ENCODE results near the gene TPD52L2.

The TPD52L2 gene

DNA sequence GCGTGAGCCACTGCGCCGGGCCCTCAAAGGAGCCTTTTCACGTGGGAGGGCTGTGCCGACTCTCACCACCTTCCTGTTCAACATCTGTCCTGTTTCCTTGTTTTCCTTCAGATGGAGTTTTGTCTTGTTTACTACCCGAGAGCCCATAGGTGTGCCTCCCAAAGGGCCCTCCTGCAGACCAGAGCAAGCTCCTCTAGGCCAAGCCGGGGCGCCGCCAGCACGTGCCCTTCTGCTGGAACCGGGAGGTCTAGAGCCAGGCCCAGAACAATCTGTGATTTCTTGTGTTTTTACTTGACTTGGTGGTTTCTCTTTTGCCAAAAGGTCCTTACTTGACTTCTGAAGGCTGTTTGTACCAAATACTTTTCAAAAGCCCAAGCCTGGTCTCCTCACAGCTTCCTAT lies 21.9 kb downstream of the TPD52L2 start:
- H3K4me3 Mint-ChIP-seq: no peak overlapping the region
- no peak for DNase-seq (ENCODE audit: low spot score)
- no peaks in the 10 kb centered on the region for H3K27me3 Mint-ChIP-seq (ENCODE audit: low read depth)
- no peaks in the 10 kb centered on the region for H3K4me1 Mint-ChIP-seq (ENCODE audit: low read depth)
- no peaks in the 10 kb centered on the region for H3K9me3 Mint-ChIP-seq
- peaks cover 23% of the 10 kb centered on the region for H3K36me3 Mint-ChIP-seq (ENCODE audit: low read depth)
- H3K27ac Mint-ChIP-seq: peak overlapping the region; percentile 36

DNA sequence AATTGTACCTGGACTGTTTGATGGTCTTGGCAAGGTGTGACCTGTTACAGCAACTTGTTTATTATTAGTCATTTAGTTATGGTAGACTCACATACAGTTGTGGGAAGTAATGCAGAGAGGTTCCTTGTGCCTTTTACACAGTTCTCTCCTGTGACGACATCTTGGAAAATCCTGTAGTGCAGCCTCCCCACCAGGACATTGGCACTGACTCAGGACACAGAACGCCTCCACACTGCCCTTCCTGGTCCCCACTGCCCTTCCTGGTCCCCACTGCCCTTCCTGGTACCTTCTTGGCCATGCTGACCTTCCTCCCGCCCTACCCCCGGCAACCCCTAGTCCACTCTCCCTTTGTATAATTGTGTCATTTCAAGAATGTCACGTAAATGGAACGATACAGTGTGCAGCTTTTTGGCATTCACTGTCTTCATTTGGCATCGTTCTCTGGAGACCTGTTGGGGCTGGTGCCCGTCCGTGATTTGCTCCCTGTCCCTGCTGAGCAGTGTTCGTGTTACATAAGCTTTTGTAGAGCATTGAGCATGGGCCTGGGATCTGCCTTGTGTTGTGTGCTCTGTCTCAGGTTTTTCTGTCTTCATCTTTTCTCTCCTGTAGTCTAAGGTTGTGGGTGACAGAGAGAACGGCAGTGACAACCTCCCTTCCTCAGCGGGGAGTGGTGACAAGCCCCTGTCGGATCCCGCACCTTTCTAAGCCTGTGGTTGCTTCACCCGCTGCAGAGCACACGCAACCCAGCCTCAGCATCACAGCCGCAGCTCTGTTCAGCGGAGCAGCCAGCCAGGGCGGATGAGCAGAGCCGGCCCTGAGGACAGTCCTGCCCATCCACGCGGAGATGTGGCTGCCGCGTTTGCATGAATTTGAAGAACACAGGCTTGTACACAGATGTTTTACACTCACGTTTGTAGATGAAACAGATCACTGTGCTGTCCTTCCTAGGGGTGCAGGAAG lies 24.5 kb downstream of the TPD52L2 start:
- Mint-ChIP-seq H3K4me1 (ENCODE audit: low read depth) (peaks cover 5% of the 10 kb centered on the region), H3K4me3 (no peak overlapping the region), H3K27me3 (ENCODE audit: low read depth) (no peaks in the 10 kb centered on the region), H3K27ac (no peak overlapping the region), H3K9me3 (no peaks in the 10 kb centered on the region), H3K36me3 (ENCODE audit: low read depth) (peaks cover 21% of the 10 kb centered on the region)
- no peak for DNase-seq (ENCODE audit: low spot score)

DNA sequence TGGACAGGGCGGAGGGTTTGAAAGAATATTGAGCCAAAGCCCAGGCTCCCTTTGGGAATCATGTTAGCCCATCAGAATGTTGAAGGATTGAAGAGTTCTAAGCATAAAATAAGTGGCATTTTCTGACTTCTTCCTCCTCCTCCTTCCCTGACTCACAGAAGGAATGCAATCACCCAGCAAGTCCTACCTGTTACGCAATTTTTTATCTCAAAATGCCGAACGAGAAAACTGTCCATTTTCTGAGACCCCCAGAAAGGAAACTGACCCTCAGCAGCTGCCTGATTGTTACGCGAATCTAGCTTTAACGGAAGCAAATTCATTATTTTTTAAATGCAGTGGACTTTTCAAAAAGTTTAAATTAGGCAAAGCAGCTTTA lies 25.1 kb downstream of the TPD52L2 start:
- H3K36me3 Mint-ChIP-seq (ENCODE audit: low read depth): peaks cover 16% of the 10 kb centered on the region
- H3K9me3 Mint-ChIP-seq: no peaks in the 10 kb centered on the region
- no peak for DNase-seq (ENCODE audit: low spot score)
- peaks cover 5% of the 10 kb centered on the region for H3K4me1 Mint-ChIP-seq (ENCODE audit: low read depth)
- H3K27ac Mint-ChIP-seq: no peak overlapping the region
- no peak overlapping the region for H3K4me3 Mint-ChIP-seq
- no peaks in the 10 kb centered on the region for H3K27me3 Mint-ChIP-seq (ENCODE audit: low read depth)

DNA sequence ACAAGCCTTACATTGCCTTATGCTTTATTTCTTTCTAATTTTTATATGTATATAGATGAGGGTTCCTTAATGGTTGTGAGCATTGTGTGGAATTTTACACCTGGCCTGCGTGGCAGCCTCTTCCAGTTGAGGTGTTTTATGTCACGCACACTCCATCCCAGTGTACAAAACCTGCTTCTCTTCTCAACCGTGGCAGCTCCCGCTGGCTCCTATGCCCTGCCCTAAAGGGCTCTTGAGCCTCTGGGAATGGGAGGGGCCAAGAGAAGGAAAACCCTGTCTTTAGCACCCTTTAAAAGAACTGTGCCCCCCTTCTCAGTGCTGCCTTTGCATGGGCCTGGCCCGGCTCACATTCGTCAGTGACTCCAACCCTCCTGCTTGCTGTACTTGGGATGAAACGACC lies 25.5 kb downstream of the TPD52L2 start:
- no peak for DNase-seq (ENCODE audit: low spot score)
- H3K4me3 Mint-ChIP-seq: no peak overlapping the region
- peaks cover 17% of the 10 kb centered on the region for H3K36me3 Mint-ChIP-seq (ENCODE audit: low read depth)
- no peaks in the 10 kb centered on the region for H3K9me3 Mint-ChIP-seq
- H3K27ac Mint-ChIP-seq: no peak overlapping the region
- no peaks in the 10 kb centered on the region for H3K27me3 Mint-ChIP-seq (ENCODE audit: low read depth)
- H3K4me1 Mint-ChIP-seq (ENCODE audit: low read depth): peaks cover 5% of the 10 kb centered on the region

DNA sequence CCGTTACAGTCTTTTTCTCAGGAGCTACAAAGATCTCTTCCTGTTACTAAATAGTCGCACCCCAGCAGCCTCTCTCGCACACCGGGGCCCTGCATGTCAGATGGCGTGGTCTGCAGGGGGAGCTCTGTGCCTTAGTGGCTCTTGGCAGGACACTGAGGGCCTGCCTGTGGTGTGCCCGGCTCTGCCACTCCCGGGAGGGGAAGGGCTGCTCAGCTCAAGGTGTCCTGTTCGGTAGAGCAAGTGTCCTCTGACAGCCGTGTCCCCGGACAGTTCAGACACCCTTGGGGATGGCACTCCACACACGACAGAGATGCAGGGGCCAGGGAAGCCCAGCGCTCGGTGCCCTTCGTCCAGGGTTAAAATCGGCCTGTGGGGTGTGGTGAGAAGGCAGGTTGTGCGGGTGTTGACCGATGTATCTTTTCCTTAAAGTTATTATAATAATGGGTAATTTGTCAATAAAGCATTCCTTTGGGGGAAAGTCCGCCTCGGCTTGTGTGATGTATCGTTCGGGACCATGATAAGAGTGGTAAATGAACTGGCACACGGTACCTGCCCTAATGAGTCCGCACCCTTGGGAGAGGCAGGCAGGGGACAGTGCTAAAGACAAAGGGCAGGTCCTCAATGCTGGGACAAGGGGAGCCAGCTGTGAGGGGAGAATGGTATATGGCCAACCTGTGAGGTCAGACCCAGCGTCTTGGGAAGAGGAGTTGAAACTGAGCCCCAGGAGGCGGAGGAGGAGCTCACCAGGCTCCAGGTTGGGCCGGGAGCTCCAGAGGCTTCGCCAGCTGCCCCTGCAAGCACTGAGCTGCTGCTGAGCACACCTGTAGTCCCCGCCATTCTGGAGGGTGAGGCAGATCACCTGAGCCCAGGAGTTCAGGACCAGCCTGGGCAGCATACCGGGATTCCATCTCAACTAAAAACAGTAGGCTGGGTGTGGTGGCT lies 26.3 kb downstream of the TPD52L2 start:
- no peak overlapping the region for H3K4me3 Mint-ChIP-seq
- H3K27ac Mint-ChIP-seq: no peak overlapping the region
- H3K36me3 Mint-ChIP-seq (ENCODE audit: low read depth): peaks cover 22% of the 10 kb centered on the region
- no peaks in the 10 kb centered on the region for H3K27me3 Mint-ChIP-seq (ENCODE audit: low read depth)
- DNase-seq (ENCODE audit: low spot score): no peak
- no peaks in the 10 kb centered on the region for H3K9me3 Mint-ChIP-seq
- H3K4me1 Mint-ChIP-seq (ENCODE audit: low read depth): peaks cover 11% of the 10 kb centered on the region

DNA sequence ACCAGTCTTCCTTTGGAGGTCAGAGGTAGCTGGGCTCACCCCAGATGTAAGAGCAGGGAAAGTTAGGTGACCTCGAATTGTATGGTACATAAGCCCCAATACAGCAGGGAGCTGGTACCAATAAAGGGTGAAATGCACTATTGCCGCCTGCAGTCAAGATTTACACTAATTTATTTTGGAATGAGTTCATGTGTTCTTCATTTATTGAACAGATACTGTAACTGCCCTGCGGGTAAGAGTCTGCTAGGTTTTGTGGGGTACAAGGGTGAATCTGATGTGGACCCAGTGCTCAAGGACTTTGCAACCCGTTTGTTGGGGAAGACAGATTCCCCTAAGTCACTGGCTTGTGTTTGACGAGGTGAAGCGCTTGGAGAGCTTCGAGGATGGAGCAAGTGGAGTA lies 27.3 kb downstream of the TPD52L2 start:
- peaks cover 26% of the 10 kb centered on the region for H3K36me3 Mint-ChIP-seq (ENCODE audit: low read depth)
- no peaks in the 10 kb centered on the region for H3K27me3 Mint-ChIP-seq (ENCODE audit: low read depth)
- H3K4me1 Mint-ChIP-seq (ENCODE audit: low read depth): peaks cover 17% of the 10 kb centered on the region
- H3K27ac Mint-ChIP-seq: no peak overlapping the region
- H3K4me3 Mint-ChIP-seq: no peak overlapping the region
- no peaks in the 10 kb centered on the region for H3K9me3 Mint-ChIP-seq
- no peak for DNase-seq (ENCODE audit: low spot score)

DNA sequence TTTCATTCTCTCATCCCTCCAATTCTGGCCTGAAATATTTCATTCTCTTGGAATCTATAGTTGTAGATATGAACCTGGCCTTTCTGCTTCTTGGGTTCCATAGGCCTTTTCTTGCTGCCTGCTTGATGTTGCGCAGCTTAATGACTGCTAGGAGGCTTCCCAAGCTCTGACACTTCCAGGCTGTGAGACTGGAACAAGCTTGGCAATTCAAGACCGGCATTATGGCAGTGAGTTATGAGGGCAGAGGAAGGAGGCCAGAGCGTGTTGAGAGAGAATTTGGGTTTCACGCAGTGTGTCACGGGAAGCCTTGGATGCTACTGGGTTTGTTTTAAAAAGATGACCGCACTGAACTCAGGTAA lies 28.9 kb downstream of the TPD52L2 start:
- no peak for DNase-seq (ENCODE audit: low spot score)
- Mint-ChIP-seq H3K9me3 (no peaks in the 10 kb centered on the region), H3K36me3 (ENCODE audit: low read depth) (peaks cover 37% of the 10 kb centered on the region), H3K27ac (peak overlapping the region; percentile 86), H3K4me1 (ENCODE audit: low read depth) (peaks cover 32% of the 10 kb centered on the region), H3K4me3 (peak overlapping the region; percentile 82), H3K27me3 (ENCODE audit: low read depth) (no peaks in the 10 kb centered on the region)

DNA sequence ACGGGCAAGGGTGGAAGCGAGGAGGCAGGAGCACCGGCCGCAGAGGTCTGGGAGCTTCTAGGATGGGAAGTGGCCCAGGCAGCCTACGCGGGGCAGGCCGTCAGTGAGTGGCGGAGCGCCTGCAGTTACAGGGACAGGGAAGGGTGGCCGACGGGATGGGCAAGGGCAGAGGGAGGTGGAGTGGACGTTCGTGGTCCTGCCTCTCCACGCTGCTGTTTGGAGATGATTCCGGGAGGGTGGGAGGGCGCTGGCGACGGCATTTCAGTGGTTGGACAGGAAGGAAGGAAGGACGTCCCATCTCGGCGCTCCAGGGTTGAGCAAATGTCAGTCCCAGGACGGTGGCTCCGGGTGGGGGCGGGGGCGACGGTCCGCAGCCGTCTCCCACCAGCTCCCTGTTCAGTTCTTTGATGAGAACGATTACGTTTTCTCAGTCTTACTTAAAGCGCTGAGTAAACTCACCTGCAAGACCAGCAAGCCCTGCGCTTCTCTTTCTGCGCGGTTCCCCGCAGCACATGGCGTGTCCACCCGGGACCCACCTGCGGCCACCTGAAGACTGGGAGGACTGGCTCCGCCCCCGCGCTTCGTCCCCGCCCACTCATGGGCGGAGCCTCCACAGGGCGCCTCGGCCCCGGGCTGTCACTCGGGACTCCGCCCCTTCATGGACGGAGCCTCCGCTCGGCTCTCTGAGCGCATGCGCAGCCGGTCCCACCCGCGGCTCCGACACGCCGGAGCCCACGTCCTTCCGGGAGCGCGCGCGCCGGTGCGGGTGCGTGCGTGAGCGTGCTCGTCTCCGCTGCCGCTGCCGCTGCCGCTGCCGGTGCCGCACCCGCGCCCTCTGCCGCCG lies 29.5 kb downstream of the TPD52L2 start, which contains the start of gene DNAJC5:
DNAJC5 (plus strand) TSS at position 769 of the 844 bp plus-strand sequence. CDS start 33,220 bp downstream, outside the sequence.
- Mint-ChIP-seq H3K4me1 (ENCODE audit: low read depth) (peaks cover 36% of the 10 kb centered on the region), H3K36me3 (ENCODE audit: low read depth) (peaks cover 38% of the 10 kb centered on the region), H3K27ac (peak within 1 kb of the TSS; percentile 94), H3K4me3 (peak within 1 kb of the TSS; percentile 93), H3K9me3 (no peaks in the 10 kb centered on the region), H3K27me3 (ENCODE audit: low read depth) (no peaks in the 10 kb centered on the region)
- peak; percentile 96 for DNase-seq (ENCODE audit: low spot score)

DNA sequence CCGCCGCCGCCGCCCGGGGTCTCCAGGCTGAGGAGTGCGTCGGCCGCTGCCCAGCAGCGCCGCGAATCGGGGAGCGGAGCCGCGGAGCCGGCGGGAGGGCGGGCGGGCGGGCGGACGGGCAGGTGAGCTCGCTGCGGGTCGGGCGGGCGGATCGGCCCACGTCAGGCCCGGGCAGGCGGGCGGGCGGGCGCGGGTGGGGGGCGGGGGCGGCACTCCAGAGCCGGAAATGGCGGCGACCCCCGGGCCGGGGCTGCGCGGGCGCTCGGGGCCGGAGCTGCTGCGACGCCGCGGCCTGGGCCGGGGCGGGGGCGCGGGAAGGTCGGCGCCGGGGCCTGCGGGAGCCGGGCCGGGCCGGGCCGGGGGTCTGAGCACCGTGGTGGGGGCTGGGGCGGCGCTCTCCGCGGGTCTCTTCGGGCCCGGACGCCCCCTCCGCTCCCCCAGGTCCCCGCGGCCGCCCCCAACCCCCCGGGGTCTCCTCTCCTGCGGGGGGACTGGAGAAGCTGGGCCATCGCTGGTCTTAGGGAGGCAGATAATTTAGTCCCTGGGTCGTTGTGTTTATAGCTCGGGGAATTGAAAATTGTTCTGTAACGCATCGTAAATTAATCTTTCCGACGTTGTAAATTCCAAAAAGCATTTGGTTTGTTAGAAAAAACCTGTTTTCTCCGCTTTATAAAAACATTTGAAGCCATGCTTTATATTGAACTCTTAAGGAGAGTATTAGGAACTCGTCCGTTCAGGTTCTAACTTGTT lies 30.3 kb downstream of the TPD52L2 start:
- Mint-ChIP-seq H3K9me3 (no peaks in the 10 kb centered on the region), H3K27ac (peak overlapping the region; percentile 94), H3K4me1 (ENCODE audit: low read depth) (peaks cover 36% of the 10 kb centered on the region), H3K27me3 (ENCODE audit: low read depth) (no peaks in the 10 kb centered on the region), H3K36me3 (ENCODE audit: low read depth) (peaks cover 31% of the 10 kb centered on the region), H3K4me3 (peak overlapping the region; percentile 93)
- no peak for DNase-seq (ENCODE audit: low spot score)

DNA sequence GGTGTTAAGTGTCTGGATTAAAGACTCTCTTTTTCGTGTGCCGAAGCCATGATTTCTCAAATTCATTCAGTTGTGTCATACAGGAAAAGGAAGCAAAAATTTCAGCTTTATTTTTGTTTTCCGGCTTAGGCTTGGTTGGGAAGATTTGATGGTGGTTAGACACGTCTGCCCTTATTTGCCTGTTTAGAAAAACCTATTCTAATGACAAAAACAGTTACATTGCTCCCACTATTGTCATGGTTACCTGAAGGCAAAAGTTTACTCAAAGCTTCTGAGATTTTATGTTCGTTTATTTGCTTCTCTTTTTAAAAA lies 30.8 kb downstream of the TPD52L2 start:
- Mint-ChIP-seq H3K36me3 (ENCODE audit: low read depth) (peaks cover 31% of the 10 kb centered on the region), H3K4me3 (peak overlapping the region; percentile 93), H3K4me1 (ENCODE audit: low read depth) (peaks cover 36% of the 10 kb centered on the region), H3K9me3 (no peaks in the 10 kb centered on the region), H3K27ac (peak overlapping the region; percentile 94), H3K27me3 (ENCODE audit: low read depth) (no peaks in the 10 kb centered on the region)
- DNase-seq (ENCODE audit: low spot score): no peak

DNA sequence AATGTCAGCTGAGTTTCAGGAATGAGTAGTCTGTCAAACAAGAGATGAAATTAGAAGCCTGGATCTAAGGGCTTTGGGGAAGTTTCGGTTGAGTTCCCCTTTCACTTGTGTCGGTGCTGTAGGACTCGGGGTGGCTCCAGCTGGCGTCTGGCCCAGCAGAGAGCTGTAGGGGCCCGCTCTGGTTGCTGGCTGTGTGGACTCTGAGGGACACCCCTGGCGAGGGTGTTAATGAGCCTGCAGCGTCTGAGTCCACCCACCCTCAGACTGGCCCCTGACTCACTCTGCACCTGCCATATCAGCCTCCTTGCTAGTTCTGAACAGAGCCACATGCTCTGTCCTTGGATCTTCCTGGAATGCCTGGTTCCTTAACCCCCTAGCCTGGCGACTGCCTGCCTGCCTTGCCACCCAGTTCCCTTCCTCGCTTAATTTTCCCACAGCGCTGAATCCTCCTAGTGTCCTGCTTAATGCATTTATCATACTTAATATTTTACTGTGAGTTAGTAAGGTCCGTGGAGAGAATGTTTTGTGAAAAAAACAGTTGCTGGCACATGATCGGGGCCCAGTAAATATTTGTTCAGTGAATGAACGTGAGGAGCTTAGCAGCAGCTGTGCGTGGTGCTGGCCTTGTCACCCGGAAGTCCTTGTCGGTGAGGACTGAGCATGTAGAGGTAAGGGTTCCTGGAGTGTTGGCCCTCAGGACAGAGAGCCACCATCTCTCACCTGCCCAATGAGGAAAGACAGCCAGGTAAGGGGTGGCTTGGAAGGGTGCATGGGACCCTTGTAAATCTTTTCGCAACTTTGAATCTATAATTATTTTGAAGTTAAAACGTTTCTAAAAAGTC lies 31.4 kb downstream of the TPD52L2 start:
- H3K36me3 Mint-ChIP-seq (ENCODE audit: low read depth): peaks cover 29% of the 10 kb centered on the region
- peak overlapping the region; percentile 94 for H3K27ac Mint-ChIP-seq
- DNase-seq (ENCODE audit: low spot score): peak; percentile 25
- no peaks in the 10 kb centered on the region for H3K9me3 Mint-ChIP-seq
- H3K4me1 Mint-ChIP-seq (ENCODE audit: low read depth): peaks cover 40% of the 10 kb centered on the region
- H3K4me3 Mint-ChIP-seq: peak overlapping the region; percentile 93
- no peaks in the 10 kb centered on the region for H3K27me3 Mint-ChIP-seq (ENCODE audit: low read depth)

DNA sequence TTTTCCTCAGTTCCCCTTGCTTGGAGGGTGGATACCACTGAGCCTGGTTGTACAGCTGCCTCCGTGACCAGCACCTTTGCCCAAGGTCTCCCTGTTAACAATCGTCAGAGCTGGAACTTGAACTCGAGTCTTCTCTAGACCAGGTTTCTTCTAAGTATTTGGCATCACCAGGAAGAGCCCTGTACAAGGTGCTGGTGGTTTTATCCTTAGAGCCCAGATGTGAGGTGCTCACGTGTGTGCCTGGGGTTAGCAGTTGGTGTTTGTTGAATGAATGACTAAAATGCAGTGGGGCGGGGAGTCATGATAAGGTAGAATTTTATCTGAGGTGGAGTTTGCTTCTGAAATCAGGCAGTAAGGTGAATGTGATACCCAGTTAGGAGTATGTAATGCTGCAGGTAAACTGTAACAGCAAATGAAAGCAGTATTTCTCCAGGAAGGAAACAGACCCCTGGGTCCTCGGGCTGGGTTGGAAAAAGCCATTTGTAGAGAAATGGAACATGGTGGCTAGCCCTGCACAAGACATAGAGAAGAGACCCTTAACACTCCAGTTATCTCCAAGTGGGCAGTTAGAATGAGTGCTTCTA lies 33.0 kb downstream of the TPD52L2 start:
- no peak for DNase-seq (ENCODE audit: low spot score)
- peak overlapping the region; percentile 79 for H3K4me3 Mint-ChIP-seq
- peaks cover 37% of the 10 kb centered on the region for H3K36me3 Mint-ChIP-seq (ENCODE audit: low read depth)
- H3K9me3 Mint-ChIP-seq: no peaks in the 10 kb centered on the region
- peak overlapping the region; percentile 79 for H3K27ac Mint-ChIP-seq
- H3K4me1 Mint-ChIP-seq (ENCODE audit: low read depth): peaks cover 48% of the 10 kb centered on the region
- no peaks in the 10 kb centered on the region for H3K27me3 Mint-ChIP-seq (ENCODE audit: low read depth)

Data from T-helper 2 cell treated with Interferon-gamma antibody and Interleukin-4, amounts not matched to agents 5 μg/mL and 100 μg/mL, for 36 hours (primary cell).